HUES48 (cell line): ENCODE results near the gene NCKAP1.

Experiments used
- H3K27ac ChIP-seq: one replicate; pipeline ENCODE4 v1.7.0; 2013; ENCODE audit warnings: low read depth, low read length, inconsistent platforms
- H3K27me3 ChIP-seq: 2 replicates; pipeline ENCODE4 v1.6.1; 2013; ENCODE audit warnings: mild to moderate bottlenecking, low read length; ENCODE audit not compliant: control insufficient read depth, insufficient read depth
- H3K36me3 ChIP-seq: 2 replicates; pipeline ENCODE4 v1.6.1; 2013; ENCODE audit warnings: low read length; ENCODE audit not compliant: control insufficient read depth, insufficient read depth
- H3K4me1 ChIP-seq: 2 replicates; pipeline ENCODE4 v1.6.1; 2013; ENCODE audit warnings: mild to moderate bottlenecking, low read length; ENCODE audit not compliant: control insufficient read depth, insufficient read depth
- H3K4me3 ChIP-seq: 2 replicates; pipeline ENCODE4 v1.5.1; 2013; ENCODE audit warnings: mild to moderate bottlenecking, low read depth, low read length
- H3K9ac ChIP-seq: 2 replicates; pipeline ENCODE4 v1.6.1; 2013; ENCODE audit warnings: mild to moderate bottlenecking, low read depth, low read length, moderate library complexity
- H3K9me3 ChIP-seq: 2 replicates; pipeline ENCODE4 v1.6.1; 2013; ENCODE audit warnings: low read length; ENCODE audit not compliant: control insufficient read depth, insufficient read depth

Gene NCKAP1

GRCh38 chr2:182946958-182947369, 91.3 kb downstream of the NCKAP1 start:
- Histone ChIP-seq H3K36me3 (peaks cover 84% of the 10 kb centered on the region), H3K4me1 (no peaks in the 10 kb centered on the region), H3K27ac (no peak overlapping the region)

GRCh38 chr2:182943339-182943738, 94.9 kb downstream of the NCKAP1 start:
- H3K9ac ChIP-seq: no peak overlapping the region
- no peak overlapping the region for H3K27ac ChIP-seq
- no peak overlapping the region for H3K4me3 ChIP-seq
- no peaks in the 10 kb centered on the region for H3K27me3 ChIP-seq
- no peaks in the 10 kb centered on the region for H3K4me1 ChIP-seq
- H3K36me3 ChIP-seq: peaks cover 82% of the 10 kb centered on the region
- no peaks in the 10 kb centered on the region for H3K9me3 ChIP-seq

More at GRCh38 chr2:182946958-182947369, 91.3 kb downstream of the NCKAP1 start:
- Histone ChIP-seq H3K9ac (no peak overlapping the region), H3K27me3 (no peaks in the 10 kb centered on the region), H3K9me3 (no peaks in the 10 kb centered on the region), H3K4me3 (no peak overlapping the region)

GRCh38 chr2:182942756-182943155, 95.5 kb downstream of the NCKAP1 start:
- no peak overlapping the region for H3K9ac ChIP-seq
- H3K27me3 ChIP-seq: no peaks in the 10 kb centered on the region
- H3K9me3 ChIP-seq: no peaks in the 10 kb centered on the region
- H3K4me3 ChIP-seq: no peak overlapping the region
- H3K4me1 ChIP-seq: no peaks in the 10 kb centered on the region
- peaks cover 82% of the 10 kb centered on the region for H3K36me3 ChIP-seq
- no peak overlapping the region for H3K27ac ChIP-seq

- Histone ChIP-seq H3K4me3 (no peak overlapping the region), H3K9me3 (no peaks in the 10 kb centered on the region), H3K36me3 (peaks cover 82% of the 10 kb centered on the region), H3K9ac (no peak overlapping the region), H3K4me1 (no peaks in the 10 kb centered on the region), H3K27me3 (no peaks in the 10 kb centered on the region), H3K27ac (no peak overlapping the region)
Observed at GRCh38 chr2:182941919-182942318, 96.3 kb downstream of the NCKAP1 start.

GRCh38 chr2:182941121-182941722, 97.0 kb downstream of the NCKAP1 start:
- H3K27ac ChIP-seq: no peak overlapping the region
- peaks cover 81% of the 10 kb centered on the region for H3K36me3 ChIP-seq
- H3K27me3 ChIP-seq: no peaks in the 10 kb centered on the region
- no peaks in the 10 kb centered on the region for H3K9me3 ChIP-seq
- no peak overlapping the region for H3K9ac ChIP-seq
- H3K4me3 ChIP-seq: no peak overlapping the region
- H3K4me1 ChIP-seq: no peaks in the 10 kb centered on the region

GRCh38 chr2:182937870-182938269, 100.4 kb downstream of the NCKAP1 start:
- H3K27ac ChIP-seq: no peak overlapping the region
- H3K4me1 ChIP-seq: no peaks in the 10 kb centered on the region
- no peaks in the 10 kb centered on the region for H3K27me3 ChIP-seq
- H3K9me3 ChIP-seq: no peaks in the 10 kb centered on the region
- no peak overlapping the region for H3K9ac ChIP-seq
- H3K36me3 ChIP-seq: peaks cover 87% of the 10 kb centered on the region
- H3K4me3 ChIP-seq: no peak overlapping the region

GRCh38 chr2:182933629-182934028, 104.6 kb downstream of the NCKAP1 start:
- Histone ChIP-seq H3K9ac (no peak overlapping the region), H3K9me3 (no peaks in the 10 kb centered on the region), H3K27me3 (no peaks in the 10 kb centered on the region), H3K36me3 (peaks cover 92% of the 10 kb centered on the region), H3K4me1 (peaks cover 5% of the 10 kb centered on the region), H3K4me3 (no peak overlapping the region), H3K27ac (no peak overlapping the region)

- H3K27me3 ChIP-seq: no peaks in the 10 kb centered on the region
- peaks cover 93% of the 10 kb centered on the region for H3K36me3 ChIP-seq
- H3K9ac ChIP-seq: no peak overlapping the region
- H3K27ac ChIP-seq: no peak overlapping the region
- no peak overlapping the region for H3K4me3 ChIP-seq
- peaks cover 11% of the 10 kb centered on the region for H3K4me1 ChIP-seq
- H3K9me3 ChIP-seq: no peaks in the 10 kb centered on the region
Observed at GRCh38 chr2:182929972-182930371, 108.3 kb downstream of the NCKAP1 start.

GRCh38 chr2:182924306-182924705, 114.0 kb downstream of the NCKAP1 start:
- Histone ChIP-seq H3K27ac (no peak overlapping the region), H3K9me3 (no peaks in the 10 kb centered on the region), H3K4me3 (no peak overlapping the region), H3K9ac (no peak overlapping the region), H3K27me3 (no peaks in the 10 kb centered on the region), H3K36me3 (peaks cover 71% of the 10 kb centered on the region), H3K4me1 (peaks cover 7% of the 10 kb centered on the region)

GRCh38 chr2:182921234-182921633, 117.0 kb downstream of the NCKAP1 start:
- Histone ChIP-seq H3K9ac (no peak overlapping the region), H3K4me3 (no peak overlapping the region), H3K4me1 (0 out of 2 replicates have a peak, but pooled peaks cover 3% of the 10 kb centered on the region), H3K36me3 (peaks cover 47% of the 10 kb centered on the region), H3K27me3 (no peaks in the 10 kb centered on the region), H3K27ac (no peak overlapping the region), H3K9me3 (no peaks in the 10 kb centered on the region)

GRCh38 chr2:182920631-182921056, 117.6 kb downstream of the NCKAP1 start:
- Histone ChIP-seq H3K4me1 (0 out of 2 replicates have a peak, but pooled peaks cover 3% of the 10 kb centered on the region), H3K27me3 (no peaks in the 10 kb centered on the region), H3K27ac (no peak overlapping the region), H3K9ac (no peak overlapping the region), H3K9me3 (no peaks in the 10 kb centered on the region), H3K36me3 (peaks cover 44% of the 10 kb centered on the region), H3K4me3 (no peak overlapping the region)
